AG04450 (cell line): ENCODE measurements around the gene TBCC. TPM values are rescaled to one million over a fixed set of nuclear protein-coding genes. Genes with fewer than 3 reads are reported as not detected.
A peak's percentile ranks its signal among the peaks of the same experiment; 100 is the strongest.

Experiments used
- CTCF ChIA-PET: fragments of 300-600, 350-600 bp; formaldehyde crosslinking; extraction: SDS; loops from one replicate; lab custom pipeline; 2022; ENCODE audit warnings: antibody characterized with exemption, inconsistent platforms; lab: Charles Lee
- POLR2A ChIA-PET: fragments of 350-600 bp; formaldehyde crosslinking; extraction: SDS; loops from one replicate; lab custom pipeline; 2021; ENCODE audit warnings: antibody characterized with exemption, inconsistent platforms; lab: Yijun Ruan, JAX
- DNase-seq: peaks from one replicate; pipeline ENCODE4 v3.0.0-alpha.2; 2011; ENCODE audit warnings: low read depth, low spot score
- H3K27ac ChIP-seq: one replicate; pipeline ENCODE4 v1.5.1; 2012; ENCODE audit warnings: low read depth, low read length, control low read depth
- H3K27me3 ChIP-seq: one replicate; pipeline ENCODE4 v1.6.0; 2012; ENCODE audit warnings: low read length; ENCODE audit not compliant: control insufficient read depth, insufficient read depth
- H3K4me3 ChIP-seq: 2 replicates; pipeline ENCODE4 v1.5.1; 2011; ENCODE audit warnings: mild to moderate bottlenecking, low read depth, low read length, control low read depth
- H3K9me3 ChIP-seq: 2 replicates; pipeline ENCODE4 v1.5.1; 2012; ENCODE audit warnings: low read length; ENCODE audit not compliant: control insufficient read depth, insufficient read depth
- polyA plus RNA-seq: library from polyadenylated mRNA; depleted of rRNA; stranded (reverse); fragments of >200 nt; gene quantifications from 2 replicates; pipeline ENCODE4 v1.2.3, GENCODE V29; 2011
- TF ChIP-seq, protein P1 (sequence below): IDR thresholded peaks from 2 replicates; pipeline ENCODE4 v1.5.1; 2011; ENCODE audit warnings: low read depth, low read length, control low read depth, inconsistent platforms

The TBCC gene
- polyA plus RNA-seq, 1 experiment: 19.6 TPM

DNA sequence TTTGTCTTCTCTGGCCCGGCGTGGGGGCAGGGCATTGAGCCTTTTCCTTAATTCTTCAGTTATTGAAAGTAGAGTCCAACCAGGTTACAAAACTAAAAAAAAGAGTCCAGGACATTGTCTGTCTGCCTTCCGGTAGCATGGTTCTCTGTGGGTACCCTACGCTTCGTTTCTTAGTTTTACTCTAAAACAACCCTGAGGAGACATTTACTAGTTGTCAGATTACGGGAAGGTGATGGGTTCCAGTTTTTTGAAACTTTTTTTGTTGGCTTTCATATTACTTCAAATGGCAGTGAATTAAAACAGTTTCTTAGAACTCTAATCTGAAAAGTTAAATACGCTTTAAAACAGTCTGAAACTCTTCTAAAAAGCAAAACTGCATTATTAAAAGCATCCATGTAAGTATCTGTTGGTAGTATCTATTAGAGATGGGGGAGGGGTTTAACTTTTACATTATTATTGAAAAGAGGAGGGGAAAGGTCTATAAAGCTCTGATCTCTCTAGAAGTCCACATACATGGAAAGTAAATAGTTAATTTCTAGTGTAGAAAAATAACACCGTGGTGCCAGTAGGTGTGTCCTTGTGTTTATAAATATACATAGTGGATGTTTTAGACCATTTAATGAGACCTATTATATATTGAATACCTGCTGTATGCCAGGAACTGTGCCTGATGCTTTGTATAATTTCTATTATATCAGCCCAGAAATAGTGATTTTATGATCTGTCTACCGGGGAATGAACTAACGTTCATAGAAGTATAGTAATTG lies 38.2 kb upstream of the TBCC start:
- CTCF ChIA-PET: no interaction called here
- Histone ChIP-seq H3K9me3 (no peaks in the 10 kb centered on the region; the same call in 1 of the 2 replicates), H3K4me3 (peak overlapping the region; percentile 81), H3K27me3 (no peaks in the 10 kb centered on the region), H3K27ac (peak overlapping the region; percentile 96)
- POLR2A ChIA-PET: interaction anchor here (1.1 to 3.5 kb wide), 3 partner anchors 37 to 57 kb away, joined by 6 to 135 read pairs (median 17); partner anchors contain the start of gene TBCC
- no peak for DNase-seq
- TF ChIP-seq, protein P1, sequence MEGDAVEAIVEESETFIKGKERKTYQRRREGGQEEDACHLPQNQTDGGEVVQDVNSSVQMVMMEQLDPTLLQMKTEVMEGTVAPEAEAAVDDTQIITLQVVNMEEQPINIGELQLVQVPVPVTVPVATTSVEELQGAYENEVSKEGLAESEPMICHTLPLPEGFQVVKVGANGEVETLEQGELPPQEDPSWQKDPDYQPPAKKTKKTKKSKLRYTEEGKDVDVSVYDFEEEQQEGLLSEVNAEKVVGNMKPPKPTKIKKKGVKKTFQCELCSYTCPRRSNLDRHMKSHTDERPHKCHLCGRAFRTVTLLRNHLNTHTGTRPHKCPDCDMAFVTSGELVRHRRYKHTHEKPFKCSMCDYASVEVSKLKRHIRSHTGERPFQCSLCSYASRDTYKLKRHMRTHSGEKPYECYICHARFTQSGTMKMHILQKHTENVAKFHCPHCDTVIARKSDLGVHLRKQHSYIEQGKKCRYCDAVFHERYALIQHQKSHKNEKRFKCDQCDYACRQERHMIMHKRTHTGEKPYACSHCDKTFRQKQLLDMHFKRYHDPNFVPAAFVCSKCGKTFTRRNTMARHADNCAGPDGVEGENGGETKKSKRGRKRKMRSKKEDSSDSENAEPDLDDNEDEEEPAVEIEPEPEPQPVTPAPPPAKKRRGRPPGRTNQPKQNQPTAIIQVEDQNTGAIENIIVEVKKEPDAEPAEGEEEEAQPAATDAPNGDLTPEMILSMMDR: no peak

DNA sequence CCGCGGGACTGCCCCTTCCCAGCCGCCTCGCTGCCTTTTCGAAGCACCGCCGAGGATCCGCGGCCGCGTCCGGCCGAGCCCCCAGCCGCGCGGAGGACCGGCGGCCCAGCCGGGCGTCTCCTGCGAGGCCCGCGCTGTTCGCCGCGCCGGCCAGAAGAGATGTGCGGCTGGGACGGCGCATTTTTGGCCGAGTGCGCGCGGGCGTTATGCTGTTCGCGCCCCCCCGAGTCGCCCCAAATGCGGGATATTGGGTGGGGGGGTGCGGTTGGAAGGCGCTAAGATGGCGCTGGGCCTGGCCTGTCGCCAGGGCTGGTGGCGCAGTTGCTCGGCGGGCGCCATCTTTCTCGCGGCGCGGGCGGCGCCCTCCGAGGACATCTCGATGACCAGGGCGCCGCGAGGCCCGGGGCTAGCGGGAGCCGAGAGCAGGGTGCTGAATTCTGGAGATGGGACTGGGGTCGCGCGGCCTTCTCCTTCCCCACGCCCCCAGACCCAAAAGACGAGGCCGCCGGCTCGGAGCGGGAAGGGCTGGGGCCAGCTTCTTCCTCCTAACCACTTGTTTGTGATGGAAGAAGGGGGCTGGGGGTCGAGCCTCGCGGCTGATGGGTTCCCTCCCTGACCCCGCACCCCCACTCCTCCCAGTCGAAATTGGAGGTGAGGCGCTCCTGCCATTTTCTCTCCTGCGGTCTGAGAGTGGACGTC lies 37.4 kb upstream of the TBCC start:
- no peaks in the 10 kb centered on the region for H3K27me3 ChIP-seq
- ChIA-PET CTCF (interaction anchor here (0.6 to 0.7 kb wide), 2 partner anchors 24 to 121 kb away, joined by 4 to 5 read pairs; no protein-coding TSS in a partner anchor), POLR2A (interaction anchor here (0.5 to 3.5 kb wide), 22 partner anchors 7 to 147 kb away, joined by 3 to 135 read pairs (median 6); partner anchors contain the start of genes RPL7L1 and TBCC)
- no peaks in the 10 kb centered on the region; the same call in 1 of the 2 replicates for H3K9me3 ChIP-seq
- peak overlapping the region; percentile 81 for H3K4me3 ChIP-seq
- DNase-seq: peak; percentile 46
- H3K27ac ChIP-seq: peak overlapping the region; percentile 96
- TF ChIP-seq, protein P1: no peak

DNA sequence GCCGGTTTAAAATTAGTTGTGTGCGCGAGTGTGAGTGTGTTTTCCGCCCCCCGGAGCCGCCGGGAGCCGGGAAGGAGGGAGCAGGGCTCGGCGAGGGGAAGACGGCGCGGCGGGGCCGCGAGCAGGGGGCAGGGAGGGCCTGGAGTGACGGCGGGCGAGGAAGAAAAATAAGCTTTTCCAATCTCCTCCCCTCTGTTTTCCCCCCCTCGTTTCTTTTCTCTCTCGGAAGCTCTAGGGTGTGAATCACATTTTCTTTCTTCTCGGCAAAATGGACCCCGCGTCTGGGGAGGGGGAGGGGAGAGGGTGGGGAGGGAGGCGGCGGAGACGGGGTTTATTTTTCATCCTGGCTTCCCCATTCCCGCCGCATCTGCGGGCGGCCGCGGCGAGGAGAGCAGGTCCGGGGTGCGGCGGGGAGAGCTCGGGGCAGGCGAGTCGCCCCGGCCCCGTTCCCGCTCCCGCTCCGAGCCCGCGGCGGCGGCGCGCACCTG lies 36.8 kb upstream of the TBCC start:
- TF ChIP-seq, protein P1: no peak
- CTCF ChIA-PET: interaction anchor here (0.6 to 0.7 kb wide), 2 partner anchors 23 to 121 kb away, joined by 4 to 5 read pairs; no protein-coding TSS in a partner anchor

DNA sequence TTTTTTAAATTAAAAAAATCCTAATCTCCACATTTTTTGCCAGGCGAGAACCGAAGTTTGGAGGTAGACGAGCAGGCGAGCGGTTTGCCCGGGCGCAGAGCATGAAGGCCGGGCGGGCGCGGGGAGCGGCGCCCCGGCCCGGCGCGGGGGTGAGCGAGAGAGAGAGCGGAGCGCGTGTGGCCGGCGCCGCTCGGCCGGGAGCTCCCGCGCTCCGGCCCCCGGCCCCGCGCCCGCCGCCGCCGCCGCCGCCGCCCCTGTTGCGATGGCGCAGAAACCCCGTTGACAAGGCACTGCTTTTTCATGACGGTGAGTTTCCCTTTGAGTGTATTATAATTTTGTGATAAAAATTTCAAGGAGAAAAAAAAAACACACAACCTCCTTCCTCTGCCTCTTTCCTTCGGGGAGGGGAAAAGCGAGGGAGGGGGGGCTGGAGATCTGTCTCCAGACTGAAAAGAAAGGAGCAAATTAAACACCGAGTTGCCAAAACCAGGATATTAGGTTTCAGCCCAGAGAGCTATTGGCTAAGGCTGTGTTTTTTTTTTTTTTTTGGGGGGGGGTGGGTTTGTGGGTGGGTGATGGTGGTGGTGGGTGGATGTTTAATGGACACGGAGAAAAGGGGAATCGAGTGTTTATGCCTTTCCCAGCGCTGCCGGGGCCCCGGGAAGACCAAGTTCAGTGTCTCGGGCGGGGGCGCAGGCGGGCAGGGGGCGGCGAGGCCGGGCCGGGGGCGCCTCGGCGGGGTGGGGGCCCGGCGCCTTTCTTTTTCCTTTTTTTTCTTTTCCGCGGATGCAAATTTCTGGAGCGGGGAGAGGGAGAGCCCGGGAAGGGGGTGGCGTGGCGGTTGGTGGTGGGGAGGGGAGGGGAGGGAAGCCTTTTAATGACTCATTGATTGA lies 36.1 kb upstream of the TBCC start, which contains the start of gene BICRAL:
Gene BICRAL, plus strand, starts transcription at position 257 of the 893 bp plus-strand sequence. CDS start 39,971 bp downstream, outside the sequence.
- H3K27ac ChIP-seq: peak within 1 kb of the TSS; percentile 96
- H3K4me3 ChIP-seq: peak within 1 kb of the TSS; percentile 81
- TF ChIP-seq, protein P1: no peak
- ChIA-PET POLR2A (interaction anchor here (0.5 to 3.5 kb wide), 35 partner anchors 9 to 1036 kb away, joined by 3 to 135 read pairs (median 5); partner anchors contain the start of genes RPL7L1 and TBCC), CTCF (interaction anchor here (0.7 kb wide), 2 partner anchors 72 to 120 kb away, joined by 4 to 6 read pairs; no protein-coding TSS in a partner anchor)
- DNase-seq: peak; percentile 59
- no peaks in the 10 kb centered on the region; the same call in 1 of the 2 replicates for H3K9me3 ChIP-seq
- no peaks in the 10 kb centered on the region for H3K27me3 ChIP-seq

More for the DNA sequence above, 36.8 kb upstream of the TBCC start:
- Histone ChIP-seq H3K9me3 (no peaks in the 10 kb centered on the region; the same call in 1 of the 2 replicates), H3K27ac (peak overlapping the region; percentile 96), H3K27me3 (no peaks in the 10 kb centered on the region), H3K4me3 (peak overlapping the region; percentile 81)
- DNase-seq: peak; percentile 84
- POLR2A ChIA-PET: interaction anchor here (0.5 to 3.5 kb wide), 34 partner anchors 8 to 1037 kb away, joined by 3 to 135 read pairs (median 5); partner anchors contain the start of genes RPL7L1 and TBCC
